SK-N-MC (cell line): ENCODE measurements around the gene HEMGN.

Experiments used
- DNase-seq: peaks from one replicate; pipeline ENCODE4 v3.0.0-alpha.2; 2011; ENCODE audit warnings: low read depth, low spot score
- H3K27ac ChIP-seq: fragments of 200-600 bp; sonication (generic); 2 replicates; pipeline ENCODE4 v1.5.1; 2016; ENCODE audit warnings: mixed run types
- H3K36me3 ChIP-seq: fragments of 200-600 bp; sonication (generic); 2 replicates; pipeline ENCODE4 v1.6.1; 2017; ENCODE audit warnings: antibody characterized with exemption, low read length, mixed read lengths; ENCODE audit not compliant: insufficient read depth
- H3K4me3 ChIP-seq: fragments of 200-600 bp; sonication (generic); 2 replicates; pipeline ENCODE4 v1.5.1; 2016
- H3K9ac ChIP-seq: fragments of 200-600 bp; sonication (generic); 2 replicates; pipeline ENCODE4 v1.8.0; 2017; ENCODE audit warnings: mixed run types, mixed read lengths; ENCODE audit not compliant: insufficient read length
- H3K9me3 ChIP-seq: fragments of 200-600 bp; sonication (generic); 2 replicates; pipeline ENCODE4 v1.6.1; 2017; ENCODE audit warnings: low read depth, mild to moderate bottlenecking, antibody characterized with exemption, low read length, moderate library complexity, mixed read lengths
- EZH2 ChIP-seq: fragments of 200-600 bp; sonication (generic); IDR thresholded peaks from one replicate; pipeline ENCODE4 v1.6.1; 2017; ENCODE audit warnings: antibody characterized with exemption
- FOXP2 ChIP-seq: optimal IDR thresholded peaks from 2 replicates; pipeline ENCODE3; 2011; ENCODE audit warnings: mild to moderate bottlenecking, moderate library complexity; ENCODE audit not compliant: insufficient read depth; ENCODE audit errors: extremely low read length, control extremely low read depth
- POLR2AphosphoS5 ChIP-seq: IDR thresholded peaks from 2 replicates; pipeline ENCODE4 v1.6.1; 2012; ENCODE audit warnings: mild to moderate bottlenecking, low read depth, low read length, borderline replicate concordance

HEMGN gene

GRCh38 chr9:97903177-97903576 lies 34.8 kb downstream of the HEMGN start:
- TF ChIP-seq FOXP2 (no peak), EZH2 (no peak), POLR2AphosphoS5 (no peak)
- Histone ChIP-seq H3K4me3 (no peak overlapping the region), H3K9ac (no peak overlapping the region), H3K36me3 (peaks cover 3% of the 10 kb centered on the region; the same call in 1 of the 2 replicates), H3K9me3 (no peaks in the 10 kb centered on the region), H3K27ac (no peak overlapping the region)
- DNase-seq: no peak

GRCh38 chr9:97900738-97901565 lies 37.0 kb downstream of the HEMGN start:
- Histone ChIP-seq H3K27ac (no peak overlapping the region), H3K36me3 (peaks cover 3% of the 10 kb centered on the region; the same call in 1 of the 2 replicates), H3K4me3 (no peak overlapping the region), H3K9ac (no peak overlapping the region), H3K9me3 (no peaks in the 10 kb centered on the region)
- DNase-seq: no peak
- TF ChIP-seq POLR2AphosphoS5: no peak
- no peak for TF ChIP-seq EZH2
- no peak for TF ChIP-seq FOXP2

- peaks cover 3% of the 10 kb centered on the region; the same call in 1 of the 2 replicates for H3K36me3 ChIP-seq
- no peak overlapping the region for H3K9ac ChIP-seq
- TF ChIP-seq POLR2AphosphoS5 (no peak), EZH2 (no peak), FOXP2 (no peak)
- no peak overlapping the region for H3K4me3 ChIP-seq
- no peak overlapping the region for H3K27ac ChIP-seq
- no peak for DNase-seq
- H3K9me3 ChIP-seq: no peaks in the 10 kb centered on the region
Observed at GRCh38 chr9:97900103-97900737, 37.8 kb downstream of the HEMGN start.

GRCh38 chr9:97895695-97896332 lies 42.2 kb downstream of the HEMGN start:
- H3K9me3 ChIP-seq: no peaks in the 10 kb centered on the region
- DNase-seq: no peak
- TF ChIP-seq FOXP2 (no peak), POLR2AphosphoS5 (no peak), EZH2 (no peak)
- H3K4me3 ChIP-seq: no peak overlapping the region
- H3K9ac ChIP-seq: no peak overlapping the region
- no peaks in the 10 kb centered on the region for H3K36me3 ChIP-seq
- no peak overlapping the region for H3K27ac ChIP-seq

- TF ChIP-seq POLR2AphosphoS5 (no peak), FOXP2 (no peak), EZH2 (no peak)
- no peaks in the 10 kb centered on the region for H3K36me3 ChIP-seq
Observed at GRCh38 chr9:97895211-97895610, 42.8 kb downstream of the HEMGN start.

GRCh38 chr9:97892421-97892820 lies 45.6 kb downstream of the HEMGN start:
- TF ChIP-seq POLR2AphosphoS5 (no peak), EZH2 (no peak), FOXP2 (no peak)

More at GRCh38 chr9:97895211-97895610, 42.8 kb downstream of the HEMGN start:
- no peak overlapping the region for H3K27ac ChIP-seq
- H3K4me3 ChIP-seq: no peak overlapping the region
- no peaks in the 10 kb centered on the region for H3K9me3 ChIP-seq
- DNase-seq: no peak
- no peak overlapping the region for H3K9ac ChIP-seq

GRCh38 chr9:97891736-97892135 lies 46.2 kb downstream of the HEMGN start:
- no peak for DNase-seq
- Histone ChIP-seq H3K36me3 (no peaks in the 10 kb centered on the region), H3K27ac (no peak overlapping the region), H3K9me3 (no peaks in the 10 kb centered on the region), H3K4me3 (no peak overlapping the region), H3K9ac (no peak overlapping the region)
- TF ChIP-seq FOXP2 (no peak), EZH2 (no peak), POLR2AphosphoS5 (no peak)

More at GRCh38 chr9:97892421-97892820, 45.6 kb downstream of the HEMGN start:
- Histone ChIP-seq H3K27ac (no peak overlapping the region), H3K9me3 (no peaks in the 10 kb centered on the region), H3K9ac (no peak overlapping the region), H3K4me3 (no peak overlapping the region), H3K36me3 (no peaks in the 10 kb centered on the region)
- no peak for DNase-seq
